Fibroblast of skin of scalp (primary cell): ENCODE data around the gene KRTAP2-1.
"Not testable (repeated sequence)": the region's sequence is repeated elsewhere in the genome, so short reads cannot be mapped to it uniquely, and the experiment has no call there.

ENCODE experiments used
- DNase-seq: peaks from one replicate; pipeline ENCODE4 v3.0.0-alpha.2; 2013

KRTAP2-1 gene

DNA sequence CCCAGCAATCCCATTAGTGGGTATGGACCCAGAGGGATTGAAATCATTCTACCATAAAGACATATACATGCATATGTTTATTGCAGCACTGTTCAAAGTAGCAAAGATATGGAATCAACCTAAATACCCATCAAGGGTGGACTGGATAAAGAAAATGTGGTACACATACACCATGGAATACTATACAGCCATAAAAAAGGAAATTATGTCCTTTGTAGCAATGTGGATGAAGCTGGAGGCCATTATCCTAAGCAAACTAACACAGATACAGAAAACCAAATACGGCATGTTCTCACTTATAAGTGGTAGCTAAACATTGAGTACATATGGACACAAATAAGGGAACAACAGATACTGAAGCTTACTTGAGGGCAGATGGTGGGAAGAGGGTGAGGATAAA, 10.4 kb upstream of the KRTAP2-1 start:
- no peak for DNase-seq

DNA sequence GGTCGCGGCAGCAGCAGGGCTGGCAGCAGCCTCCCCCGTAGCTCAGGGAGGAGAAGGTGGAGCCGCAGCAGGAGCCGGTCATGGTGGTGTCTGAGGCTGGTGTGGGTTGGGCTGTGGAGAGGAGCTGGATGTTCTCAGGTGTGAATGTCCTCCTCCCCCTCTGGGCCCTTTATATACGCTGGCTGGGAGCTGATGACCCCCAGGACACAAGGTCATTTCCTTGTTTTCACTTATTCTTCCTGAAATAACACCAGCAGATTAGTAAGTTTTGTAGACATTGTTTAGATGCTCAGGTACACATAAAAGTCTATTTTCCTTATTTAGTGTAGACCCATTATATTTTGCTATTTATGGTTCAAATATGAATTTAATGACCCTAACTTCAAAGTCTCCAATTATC, 8.0 kb upstream of the KRTAP2-1 start, which contains the start of gene KRTAP2-2:
KRTAP2-2 (minus strand) TSS at position 101 of the 400 bp plus-strand sequence; CDS start at position 82, 19 bp downstream.
- not testable (repeated sequence) for DNase-seq

- not testable (repeated sequence) for DNase-seq
These were observed 7.4 kb upstream of the KRTAP2-1 start for GRCh38 chr17:41054556-41054955.

- DNase-seq: no peak
These were observed 6.9 kb upstream of the KRTAP2-1 start for GRCh38 chr17:41054025-41054424.

GRCh38 chr17:41052566-41052965, 5.5 kb upstream of the KRTAP2-1 start:
- peak; percentile 63 for DNase-seq

GRCh38 chr17:41049110-41049509, 2.0 kb upstream of the KRTAP2-1 start:
- peak; percentile 75 for DNase-seq

DNA sequence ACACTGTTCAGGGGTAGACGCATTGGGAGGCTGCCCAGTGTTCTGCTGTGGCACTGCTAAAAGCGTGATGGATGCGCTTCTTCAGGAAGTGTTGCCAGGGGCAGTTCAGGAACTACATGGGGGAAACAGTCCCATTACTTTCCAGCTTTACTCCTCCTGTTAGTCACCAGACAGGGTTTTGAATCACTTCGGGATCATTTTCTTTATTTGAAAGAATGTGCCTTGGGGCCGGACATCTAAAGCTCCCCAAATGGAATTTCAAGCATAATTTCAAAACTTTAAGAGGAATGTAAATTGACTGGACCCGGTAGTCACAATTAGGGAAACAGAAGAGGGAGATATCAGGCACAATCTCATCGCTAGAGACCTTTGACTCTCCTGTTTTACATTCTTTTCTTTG, 1.3 kb upstream of the KRTAP2-1 start:
- DNase-seq: peak; percentile 84

- DNase-seq: no peak
These were observed 4.2 kb downstream of the KRTAP2-1 start for GRCh38 chr17:41042953-41043352.

GRCh38 chr17:41040783-41041571, 6.1 kb downstream of the KRTAP2-1 start, which contains the start of gene KRTAP1-1:
Gene KRTAP1-1 (minus strand): TSS chr17:41041450. CDS start chr17:41041397, 53 bp downstream.
- DNase-seq: peak; percentile 49

DNA sequence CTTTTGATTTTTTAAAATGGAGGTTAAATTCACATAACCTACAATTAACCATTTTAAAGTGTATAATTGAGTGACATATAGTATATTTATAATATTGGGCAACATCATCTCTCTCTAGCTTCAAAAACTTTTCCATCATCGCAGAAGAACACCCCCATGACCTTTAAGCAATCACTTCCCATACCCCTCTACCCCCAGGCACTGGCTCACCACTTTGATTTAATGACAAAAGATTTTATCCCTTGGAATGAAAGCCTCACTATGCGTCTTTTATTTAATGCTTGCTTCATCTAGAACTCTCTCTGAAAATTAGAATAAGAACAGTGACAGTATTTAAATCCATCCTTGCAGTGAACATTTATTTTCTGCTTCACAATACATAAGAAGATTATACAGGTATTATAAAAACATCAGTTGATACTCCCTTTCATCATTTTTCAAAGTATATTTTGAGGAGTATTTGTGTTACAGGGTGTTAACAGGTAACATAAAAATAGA, 9.2 kb downstream of the KRTAP2-1 start:
- DNase-seq: no peak

DNA sequence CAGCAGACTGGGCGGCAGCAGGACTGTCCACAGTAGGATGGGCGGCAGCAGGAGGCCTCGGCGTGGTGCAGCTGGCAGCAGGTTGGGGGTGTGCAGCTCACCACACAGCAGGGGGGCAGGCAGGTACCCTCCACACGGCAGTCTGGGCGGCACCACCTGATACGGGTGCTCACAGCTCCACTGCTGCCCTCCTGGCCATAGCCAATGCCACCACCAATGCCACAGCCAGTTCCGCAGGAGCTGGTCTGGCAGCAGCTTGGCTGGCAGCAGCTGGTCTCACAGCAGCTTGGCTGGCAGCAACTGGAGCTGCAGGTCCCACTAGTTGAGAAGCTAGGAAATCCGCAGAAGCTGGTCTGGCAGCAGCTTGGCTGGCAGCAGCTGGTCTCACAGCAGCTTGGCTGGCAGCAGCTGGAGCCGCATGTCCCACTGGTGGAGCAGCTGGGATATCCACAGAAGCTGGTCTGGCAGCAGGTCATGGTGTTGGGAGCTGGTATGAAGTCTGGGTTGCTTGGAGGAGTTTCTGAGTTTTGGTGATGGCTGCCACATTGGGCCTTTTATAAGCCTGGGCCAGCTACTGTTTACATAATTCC, 12.7 kb downstream of the KRTAP2-1 start, which contains the start of gene KRTAP1-3:
KRTAP1-3 (minus strand) TSS at position 529 of the 590 bp plus-strand sequence; CDS start at position 476, 53 bp downstream.
- not testable (repeated sequence) for DNase-seq

DNA sequence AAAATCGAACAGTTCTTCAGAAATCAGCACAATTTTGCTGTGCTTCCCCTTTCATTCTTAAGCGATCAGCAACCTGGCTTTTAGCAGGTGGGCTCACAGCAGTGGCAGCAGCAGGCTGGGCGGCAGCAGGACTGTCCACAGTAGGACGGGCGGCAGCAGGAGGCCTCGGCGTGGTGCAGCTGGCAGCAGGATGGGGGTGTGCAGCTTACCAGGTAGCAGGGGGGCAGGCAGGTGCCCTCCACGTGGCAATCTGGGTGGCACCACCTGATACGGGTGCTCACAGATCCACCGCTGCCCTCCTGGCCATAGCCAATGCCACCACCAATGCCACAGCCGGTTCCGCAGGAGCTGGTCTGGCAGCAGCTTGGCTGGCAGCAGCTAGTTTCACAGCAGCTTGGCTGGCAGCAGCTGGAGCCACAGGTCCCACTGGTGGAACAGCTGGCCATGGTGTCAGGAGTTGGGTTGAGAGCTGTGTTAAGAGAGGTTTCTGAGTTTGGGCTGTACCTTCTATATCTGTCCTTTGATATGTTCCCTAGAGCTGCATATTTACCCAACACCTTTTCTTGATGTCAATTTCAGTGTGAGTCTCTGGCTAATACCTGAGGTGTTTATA, 17.4 kb downstream of the KRTAP2-1 start, which contains the start of gene KRTAP1-4:
KRTAP1-4 (minus strand) TSS at position 563 of the 613 bp plus-strand sequence; CDS start at position 446, 117 bp downstream.
- no peak for DNase-seq

DNA sequence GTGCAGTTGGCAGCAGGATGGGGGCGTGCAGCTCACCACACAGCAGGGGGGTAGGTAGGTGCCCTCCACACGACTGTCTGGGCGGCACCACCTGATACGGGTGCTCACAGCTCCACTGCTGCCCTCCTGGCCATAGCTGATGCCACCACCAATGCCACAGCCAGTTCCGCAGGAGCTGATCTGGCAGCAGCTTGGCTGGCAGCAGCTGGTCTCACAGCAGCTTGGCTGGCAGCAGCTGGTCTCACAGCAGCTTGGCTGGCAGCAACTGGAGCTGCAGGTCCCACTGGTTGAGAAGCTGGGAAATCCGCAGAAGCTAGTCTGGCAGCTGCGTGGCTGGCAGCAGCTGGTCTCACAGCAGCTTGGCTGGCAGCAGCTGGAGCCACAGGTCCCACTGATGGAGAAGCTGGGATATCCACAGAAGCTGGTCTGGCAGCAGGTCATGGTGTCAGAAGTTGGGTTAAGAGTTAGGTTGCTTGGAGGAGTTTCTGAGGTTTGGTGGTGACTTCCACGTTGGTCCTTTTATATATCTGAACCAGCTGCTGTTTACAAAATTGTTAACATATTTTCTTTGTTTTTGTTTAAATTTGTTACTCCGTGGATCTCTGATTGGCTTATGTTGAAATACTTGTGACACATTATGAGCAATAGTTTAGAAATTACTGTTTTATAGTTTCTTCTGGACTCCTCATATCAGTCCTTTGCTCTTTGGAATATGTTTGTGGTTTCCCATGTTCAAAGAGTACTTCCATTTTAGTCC, 20.2 kb downstream of the KRTAP2-1 start, which contains the start of gene KRTAP1-5:
KRTAP1-5 (minus strand) TSS at position 494 of the 757 bp plus-strand sequence; CDS start at position 441, 53 bp downstream.
- DNase-seq: peak; percentile 83

- peak; percentile 86 for DNase-seq
These were observed 22.4 kb downstream of the KRTAP2-1 start for GRCh38 chr17:41024697-41025096.

GRCh38 chr17:41020336-41020735, 26.8 kb downstream of the KRTAP2-1 start:
- DNase-seq: no peak

- DNase-seq: no peak
These were observed 27.7 kb downstream of the KRTAP2-1 start for GRCh38 chr17:41019415-41019814.

DNA sequence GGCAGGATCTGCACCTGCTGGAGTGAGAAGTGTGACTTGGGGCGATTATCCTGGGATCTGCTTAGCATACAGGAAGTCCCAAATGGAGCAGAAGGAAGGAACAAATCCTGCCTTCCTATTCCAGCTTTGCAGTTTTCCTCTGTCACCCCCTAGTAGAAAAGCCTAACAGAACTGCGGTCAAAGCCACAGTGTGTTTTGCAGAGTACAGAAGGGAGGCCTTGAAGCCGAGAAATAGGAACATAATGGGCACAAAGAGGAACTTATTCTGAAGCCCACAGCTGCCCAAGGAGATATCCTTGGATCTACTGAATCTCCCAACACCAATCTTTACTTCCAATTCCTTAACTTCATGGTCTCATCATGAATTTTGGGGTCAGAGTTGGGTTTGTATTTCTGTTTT, 28.6 kb downstream of the KRTAP2-1 start:
- DNase-seq: no peak

- DNase-seq: no peak
These were observed 30.4 kb downstream of the KRTAP2-1 start for GRCh38 chr17:41016578-41017215.

- no peak for DNase-seq
These were observed 31.7 kb downstream of the KRTAP2-1 start for GRCh38 chr17:41015454-41015853.

DNA sequence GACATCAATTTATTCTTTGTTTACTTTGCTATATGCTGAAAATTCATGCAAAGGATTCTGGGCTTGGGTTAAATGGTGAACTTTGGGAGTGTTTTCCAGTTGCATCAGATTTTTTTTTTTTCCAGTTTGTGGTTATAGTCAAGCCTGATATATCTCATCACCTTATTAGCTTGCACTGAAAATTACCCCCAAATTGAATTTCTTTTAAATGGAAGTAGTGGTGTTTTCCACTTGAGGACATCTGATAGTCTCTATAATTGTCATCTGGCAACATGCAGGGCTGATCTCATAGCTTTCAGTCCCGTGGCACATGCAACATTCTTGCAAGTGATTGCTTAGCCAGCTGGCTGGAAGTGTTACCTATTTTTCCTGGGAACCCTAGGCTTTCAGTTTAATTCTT, 33.5 kb downstream of the KRTAP2-1 start:
- peak; percentile 69 for DNase-seq

- no peak for DNase-seq
These were observed 33.9 kb downstream of the KRTAP2-1 start for GRCh38 chr17:41013181-41013580.
